GM21825 (cell line): ENCODE data around the gene PLEKHG4B.

Source experiments
- ATAC-seq: cut with Tn5 transposase; IDR thresholded peaks from one replicate; pipeline ENCODE4 v1.9.1; 2021; ENCODE audit warnings: mild to moderate bottlenecking, moderate library complexity; ENCODE audit not compliant: unreplicated experiment

Gene PLEKHG4B

DNA sequence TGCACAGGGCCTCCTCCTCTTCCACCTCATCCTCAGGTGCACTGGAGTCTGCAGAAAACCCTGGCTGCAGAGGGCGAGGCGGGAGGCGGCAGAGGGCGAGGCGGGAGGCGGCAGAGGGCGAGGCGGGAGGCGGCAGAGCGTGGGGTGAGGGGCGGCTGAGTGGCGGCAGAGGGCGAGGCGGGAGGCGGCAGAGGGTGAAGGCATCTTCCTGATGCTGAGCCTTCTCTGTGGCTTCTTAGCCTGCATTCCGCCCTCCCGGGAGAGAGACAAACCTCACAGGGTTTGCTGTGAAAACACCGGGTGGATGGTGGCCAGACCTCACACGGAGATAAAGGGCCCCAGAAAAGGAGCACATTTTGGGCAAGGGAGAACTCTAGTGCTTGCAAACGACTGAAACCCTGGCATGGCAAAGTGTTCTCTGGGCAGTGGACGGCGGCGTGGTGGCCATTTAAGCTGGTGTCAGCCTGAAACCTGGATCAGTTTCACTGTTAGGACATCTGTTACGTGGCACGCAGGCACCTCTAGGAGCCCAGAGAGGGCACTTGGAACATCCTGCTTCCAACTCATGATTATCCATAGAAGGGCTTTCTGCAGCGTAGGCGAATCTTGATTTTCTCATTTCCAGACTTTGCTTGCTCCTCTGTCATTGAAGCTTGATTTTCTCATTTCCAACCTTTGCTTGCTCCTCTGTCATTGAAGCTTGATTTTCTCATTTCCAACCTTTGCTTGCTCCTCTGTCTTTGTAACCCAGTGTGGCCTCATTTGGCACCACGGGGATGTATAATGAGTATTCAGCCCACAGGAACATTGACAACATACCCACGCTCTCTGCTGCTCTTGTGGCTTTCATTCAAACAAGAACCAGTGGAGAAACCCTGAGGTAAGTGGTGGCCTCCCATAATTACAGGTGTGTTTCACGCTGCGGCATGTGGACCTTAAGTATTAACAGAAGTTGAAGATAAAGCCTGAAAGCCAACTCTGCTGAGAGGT, 16.3 kb upstream of the PLEKHG4B start:
- no peak for ATAC-seq

DNA sequence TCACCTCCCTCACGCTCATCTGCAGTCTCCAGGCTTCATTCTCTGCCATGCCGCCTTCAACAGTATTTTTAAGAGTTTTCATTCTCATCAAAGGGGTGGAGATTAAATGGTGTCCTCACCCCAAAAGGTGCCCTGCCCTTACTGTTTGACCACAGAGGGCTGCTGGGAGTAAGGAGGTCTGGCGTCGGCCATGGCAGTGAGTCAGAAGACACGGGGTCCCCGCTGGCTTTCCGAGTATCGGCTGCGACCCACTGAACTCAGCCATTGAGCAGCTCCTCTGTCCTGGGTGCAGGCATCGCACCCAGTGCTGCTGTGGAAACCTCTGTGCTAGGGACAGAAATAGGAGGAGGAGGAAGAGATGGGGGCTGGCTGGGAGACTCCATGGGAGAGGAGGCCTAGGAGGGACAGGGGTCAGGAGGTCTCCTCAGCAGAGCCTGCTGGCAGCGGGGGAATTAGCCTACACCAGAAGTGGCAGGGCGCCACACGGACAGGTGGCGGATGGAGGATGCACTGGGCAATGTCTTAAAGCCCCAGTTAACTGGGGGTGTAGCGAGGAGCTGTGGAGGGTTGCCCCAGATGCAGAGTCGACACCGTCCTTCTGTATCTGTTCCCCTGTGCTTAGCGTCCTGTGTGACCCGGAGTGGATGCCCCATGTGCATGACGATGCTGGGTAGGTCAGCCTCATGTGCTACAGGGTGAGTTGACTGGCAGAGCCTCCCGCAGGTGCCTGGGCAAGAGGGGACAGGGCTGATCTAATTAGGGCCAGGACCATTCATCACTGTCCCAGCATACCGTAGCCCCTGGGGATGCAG, 15.4 kb upstream of the PLEKHG4B start:
- no peak for ATAC-seq

DNA sequence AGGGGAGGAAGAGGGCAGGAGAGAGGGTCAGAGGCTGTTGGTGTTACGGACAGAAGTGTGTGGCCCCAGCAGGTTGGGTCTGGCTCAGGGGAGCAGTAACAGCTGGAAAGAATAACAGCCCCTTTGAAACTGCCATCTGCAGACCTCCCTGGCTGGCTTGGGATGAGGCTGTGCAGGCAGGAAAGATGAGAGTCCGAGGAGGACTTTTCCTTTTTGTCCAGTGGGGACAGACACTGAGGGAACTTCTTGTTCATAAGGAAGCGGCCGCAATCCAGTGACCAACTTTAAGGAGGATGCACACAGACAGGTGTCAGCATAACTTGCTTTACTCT, 14.8 kb upstream of the PLEKHG4B start:
- ATAC-seq: no peak

DNA sequence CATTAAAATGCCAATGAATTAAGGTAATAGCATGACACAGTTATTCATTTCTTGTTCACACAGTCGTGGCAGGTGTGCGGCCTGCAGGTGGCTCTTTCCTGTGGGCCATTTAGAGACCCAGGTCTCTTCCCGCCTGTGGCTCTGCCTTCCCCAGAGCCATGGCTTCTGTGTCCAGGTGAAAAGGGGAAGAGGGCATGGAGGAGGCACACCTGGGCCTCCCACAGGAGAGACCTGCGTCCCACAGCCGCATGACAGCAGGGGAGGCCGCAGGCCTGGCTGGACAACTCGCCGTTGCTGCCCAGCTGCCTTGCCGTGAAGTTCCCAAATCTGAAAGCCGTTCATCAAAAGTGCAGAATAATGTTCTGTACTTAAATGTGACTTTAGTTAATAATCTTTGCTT, 14.4 kb upstream of the PLEKHG4B start:
- no peak for ATAC-seq

DNA sequence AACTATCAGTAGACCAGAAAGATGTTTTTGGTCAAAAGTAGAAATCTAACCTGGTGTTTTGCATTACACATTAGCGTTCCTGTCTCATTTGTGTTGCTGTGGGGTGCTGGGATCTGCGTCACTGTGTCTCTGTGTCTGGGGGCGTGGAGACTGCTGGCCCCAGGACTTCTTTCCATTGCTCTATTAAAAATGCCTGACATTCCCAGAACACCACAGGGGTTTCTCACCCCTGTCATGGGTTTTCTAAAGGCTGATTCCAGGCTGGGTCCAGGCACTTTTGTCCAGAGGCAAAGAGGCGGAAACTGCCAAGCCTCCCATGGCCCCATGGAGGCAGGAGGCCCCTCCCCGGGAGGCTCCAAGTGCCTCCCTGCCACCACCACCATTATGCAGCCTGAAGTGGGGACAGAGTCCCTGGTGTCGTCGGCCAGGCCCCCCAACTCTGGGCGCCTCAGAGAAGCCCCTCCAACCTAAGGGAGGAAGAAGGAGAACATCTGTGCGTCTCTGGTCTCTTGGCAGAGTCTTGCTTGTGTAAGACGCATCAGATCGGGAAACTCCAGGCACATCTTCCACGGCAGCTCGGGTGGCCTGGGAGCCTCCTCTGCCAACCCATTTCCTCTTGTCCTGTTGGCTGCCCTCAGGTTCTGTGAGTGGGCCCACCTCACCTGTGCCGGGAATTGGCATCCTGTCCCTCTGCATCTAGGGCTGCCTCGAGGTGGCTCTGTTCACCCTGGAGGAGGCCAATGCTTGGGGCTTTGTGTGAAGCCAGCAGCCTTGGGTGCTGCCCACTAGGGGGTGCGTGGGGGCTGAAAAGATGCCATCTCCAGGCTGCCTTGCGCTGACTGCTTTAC, 13.8 kb upstream of the PLEKHG4B start:
- no peak for ATAC-seq

DNA sequence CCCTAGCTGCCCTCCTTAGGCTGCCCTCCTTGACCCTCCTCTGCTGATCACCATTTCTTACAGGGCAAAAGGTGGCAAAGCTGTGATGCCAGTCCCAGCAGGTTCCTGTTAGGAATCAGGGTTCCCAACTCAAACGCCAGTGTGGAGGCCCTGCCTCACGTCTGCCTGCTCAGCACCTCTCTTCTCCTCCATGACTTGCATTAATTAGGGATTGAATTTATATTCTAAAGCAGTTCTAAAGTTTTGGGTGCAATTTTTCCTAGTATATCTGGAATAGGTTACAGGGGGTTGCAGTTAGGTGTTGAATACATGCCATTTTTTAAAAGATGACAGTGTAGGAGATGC, 13.2 kb upstream of the PLEKHG4B start:
- no peak for ATAC-seq

DNA sequence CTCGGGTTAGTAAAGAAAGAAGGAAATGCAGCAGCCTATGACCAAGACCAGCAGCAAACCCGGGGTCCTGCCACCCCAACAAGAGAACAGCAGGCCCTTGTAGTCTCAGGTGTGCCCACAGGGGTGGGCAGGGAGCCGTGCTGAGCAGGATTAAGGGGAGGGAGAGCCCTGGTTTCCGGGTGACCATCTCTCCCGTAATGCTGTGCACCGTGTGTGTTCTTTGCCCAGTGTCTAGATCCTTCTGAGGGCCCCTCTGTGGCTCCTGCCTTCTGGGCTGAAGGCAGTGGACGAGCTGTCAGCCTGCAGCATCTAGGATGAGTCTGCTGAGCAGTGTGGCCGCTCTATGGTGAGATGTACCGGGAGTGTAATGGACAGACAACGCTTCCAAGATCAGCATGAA, 12.7 kb upstream of the PLEKHG4B start:
- no peak for ATAC-seq

DNA sequence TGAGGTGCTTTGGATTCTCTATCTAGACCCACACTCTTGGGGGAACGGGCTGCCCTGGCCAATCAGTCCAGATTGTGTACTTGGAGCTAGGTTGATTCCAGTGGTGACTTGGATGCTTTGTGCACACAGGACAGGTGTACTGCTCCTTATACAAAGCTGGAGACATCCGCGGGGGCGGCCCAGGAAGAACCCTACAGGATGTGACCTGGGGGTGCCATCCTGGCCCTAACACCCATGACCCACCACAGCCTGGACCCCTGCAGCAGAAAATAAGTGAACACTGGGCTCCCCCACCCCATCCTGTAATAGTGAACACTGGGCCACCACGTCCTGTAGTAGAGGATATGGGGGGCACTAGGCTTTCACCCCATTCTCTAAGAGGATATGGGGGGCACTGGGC, 12.1 kb upstream of the PLEKHG4B start:
- ATAC-seq: no peak

DNA sequence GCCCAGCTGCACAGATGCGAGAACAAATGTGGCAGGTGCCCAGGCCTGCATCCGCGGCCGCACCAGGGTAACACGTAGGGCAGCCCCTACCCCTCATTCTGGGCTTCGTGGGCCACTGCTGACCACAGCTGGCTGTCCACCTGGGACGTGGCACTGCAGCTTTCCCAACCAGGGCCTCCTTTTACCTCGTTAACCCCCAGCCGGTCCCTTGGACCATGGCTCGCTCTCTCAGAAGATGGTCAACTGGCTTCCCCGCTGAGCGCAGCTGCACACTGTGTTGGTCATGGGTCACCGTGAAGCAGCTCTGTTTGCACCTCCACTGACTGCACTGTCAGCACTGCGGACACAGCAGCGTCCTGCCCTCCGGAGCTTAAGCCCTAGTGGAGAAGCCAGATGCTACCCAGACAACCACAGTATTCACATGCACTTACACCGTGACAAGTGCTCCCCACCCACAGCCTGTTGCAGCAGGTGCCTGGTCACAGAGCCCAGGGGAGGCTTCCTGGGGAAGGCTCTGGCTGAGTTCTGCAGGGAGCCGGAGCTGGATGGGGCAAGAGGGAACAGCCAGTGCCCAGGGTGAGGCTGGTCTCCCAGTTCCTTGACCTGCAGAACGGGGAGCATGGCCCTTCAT, 10.5 kb upstream of the PLEKHG4B start:
- no peak for ATAC-seq

DNA sequence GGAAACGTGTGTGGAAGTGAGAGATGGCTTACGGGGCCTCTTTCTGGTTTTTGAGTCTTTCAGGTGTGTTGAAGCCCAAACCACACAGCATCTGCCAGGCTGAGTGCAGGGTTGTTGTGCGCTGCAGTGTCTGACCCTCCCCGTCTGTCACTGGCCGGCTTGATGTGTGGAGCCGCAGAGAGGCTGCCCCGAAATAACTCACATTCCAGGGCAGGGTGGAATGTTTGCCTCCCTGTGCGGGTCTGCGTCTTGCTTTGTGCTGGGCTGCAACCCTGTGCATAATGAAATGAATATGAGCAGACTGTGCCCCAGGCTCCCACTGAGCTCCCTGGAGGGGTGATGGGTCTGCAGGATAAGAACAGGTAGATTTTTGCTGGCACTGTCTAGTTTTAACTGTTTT, 9.9 kb upstream of the PLEKHG4B start:
- no peak for ATAC-seq

DNA sequence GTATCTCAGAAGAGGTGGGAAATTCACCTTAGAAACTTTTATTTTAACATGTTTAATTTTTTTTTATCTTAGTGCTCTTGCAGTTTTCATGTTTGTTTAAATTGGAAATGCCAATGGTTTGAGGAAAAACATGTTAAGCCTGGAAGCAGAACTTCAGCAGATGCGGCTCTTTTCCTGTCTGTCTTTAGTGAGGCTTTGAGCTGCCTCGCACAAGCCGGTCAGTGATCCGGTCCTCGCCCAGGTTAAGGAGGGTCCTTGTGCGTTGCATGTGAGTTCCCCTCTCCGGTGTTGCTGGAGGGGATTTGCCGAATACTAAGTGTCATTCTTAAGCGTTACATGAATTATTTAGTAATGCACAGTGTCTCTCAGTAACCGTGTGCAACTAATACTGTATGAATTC, 9.4 kb upstream of the PLEKHG4B start:
- ATAC-seq: no peak

DNA sequence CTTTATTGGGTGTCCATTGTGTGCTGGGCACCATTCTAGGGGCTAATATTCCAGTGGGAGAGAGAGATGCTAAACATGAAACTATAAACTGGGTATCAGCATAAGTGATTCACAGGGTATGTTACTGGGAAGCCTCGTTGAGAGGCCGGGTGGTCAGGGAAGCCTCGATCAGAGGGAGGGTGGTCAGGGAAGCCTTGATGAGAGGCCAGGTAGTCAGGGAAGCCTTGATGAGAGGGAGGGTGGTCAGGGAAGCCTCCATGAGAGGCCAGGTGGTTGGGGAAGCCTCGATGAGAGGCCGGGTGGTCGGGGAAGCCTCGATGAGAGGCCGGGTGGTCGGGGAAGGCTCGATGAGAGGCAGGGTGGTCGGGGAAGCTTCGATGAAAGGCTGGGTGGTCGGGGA, 8.9 kb upstream of the PLEKHG4B start:
- no peak for ATAC-seq

DNA sequence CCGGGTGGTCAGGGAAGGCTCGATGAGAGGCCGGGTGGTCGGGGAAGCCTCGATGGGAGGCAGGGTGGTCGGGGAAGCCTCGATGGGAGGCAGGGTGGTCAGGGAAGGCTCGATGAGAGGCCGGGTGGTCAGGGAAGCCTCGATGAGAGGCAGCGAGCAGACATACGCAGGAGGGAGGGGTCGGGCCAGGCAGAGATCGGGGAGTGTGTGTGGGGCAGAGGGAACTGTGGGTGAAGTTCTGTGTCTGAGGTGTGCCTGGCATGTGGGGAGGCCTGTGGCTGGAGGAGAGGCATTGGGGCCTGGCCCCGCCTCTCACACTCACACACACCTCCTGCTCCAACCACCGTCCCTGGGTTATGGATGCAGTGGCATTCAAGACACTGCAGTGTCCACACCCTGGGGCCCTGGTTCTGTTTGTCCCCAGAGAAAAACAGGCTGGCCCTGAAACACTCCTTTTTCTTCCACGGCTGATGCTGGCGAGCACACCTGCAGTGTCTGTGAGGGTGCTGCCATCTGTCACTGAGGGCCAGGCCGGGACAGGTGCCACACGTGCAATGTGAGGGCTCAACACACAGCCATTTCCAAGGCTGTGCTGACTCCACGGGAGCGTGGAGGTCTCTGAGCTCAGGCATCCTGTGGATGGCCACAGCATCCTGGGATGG, 6.5 kb upstream of the PLEKHG4B start:
- no peak for ATAC-seq

DNA sequence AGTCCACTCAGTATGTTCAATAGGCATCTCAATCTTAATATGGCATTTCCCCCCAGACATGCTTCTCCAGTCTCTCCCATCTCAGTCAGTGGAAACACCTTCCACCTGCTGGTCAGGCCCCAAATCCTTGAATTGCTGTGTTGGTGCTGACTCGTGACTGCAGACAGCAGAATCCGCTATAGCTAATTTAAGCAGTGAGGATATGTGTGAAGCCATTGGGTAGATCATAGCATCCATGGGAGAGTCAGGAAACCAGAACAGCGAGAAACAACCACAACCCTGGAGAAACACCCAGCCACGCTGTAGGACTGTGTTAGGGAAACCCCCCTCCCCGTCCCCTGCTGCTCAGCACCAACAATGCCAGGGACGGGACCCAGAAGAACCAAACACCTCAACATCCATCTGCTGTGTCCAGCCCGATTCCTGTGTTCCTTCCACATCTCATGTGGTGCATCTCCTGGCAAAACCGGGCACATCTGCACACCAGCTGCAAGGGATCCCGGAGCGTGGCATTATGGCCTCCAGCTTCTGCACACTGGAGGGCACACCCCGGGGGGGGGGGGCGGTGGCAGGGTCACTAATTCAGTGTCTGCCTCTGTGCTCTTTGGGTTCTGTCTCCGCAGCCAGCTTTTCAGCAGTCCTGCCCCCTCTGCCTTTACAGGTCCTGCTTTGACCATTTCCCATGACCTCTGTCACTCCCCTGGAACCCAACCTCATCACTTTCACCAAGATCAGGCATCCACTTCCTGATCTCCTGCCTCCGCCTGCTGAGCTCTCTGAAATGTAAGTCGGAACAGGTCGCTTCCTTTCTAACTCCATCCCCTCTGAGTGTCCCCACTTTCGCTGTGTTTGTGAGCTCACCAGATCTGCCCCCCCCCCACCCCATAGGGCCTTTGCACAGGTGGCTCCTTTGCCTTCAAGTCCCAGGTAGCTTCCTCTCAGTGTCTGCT, 2.4 kb upstream of the PLEKHG4B start:
- ATAC-seq: no peak

DNA sequence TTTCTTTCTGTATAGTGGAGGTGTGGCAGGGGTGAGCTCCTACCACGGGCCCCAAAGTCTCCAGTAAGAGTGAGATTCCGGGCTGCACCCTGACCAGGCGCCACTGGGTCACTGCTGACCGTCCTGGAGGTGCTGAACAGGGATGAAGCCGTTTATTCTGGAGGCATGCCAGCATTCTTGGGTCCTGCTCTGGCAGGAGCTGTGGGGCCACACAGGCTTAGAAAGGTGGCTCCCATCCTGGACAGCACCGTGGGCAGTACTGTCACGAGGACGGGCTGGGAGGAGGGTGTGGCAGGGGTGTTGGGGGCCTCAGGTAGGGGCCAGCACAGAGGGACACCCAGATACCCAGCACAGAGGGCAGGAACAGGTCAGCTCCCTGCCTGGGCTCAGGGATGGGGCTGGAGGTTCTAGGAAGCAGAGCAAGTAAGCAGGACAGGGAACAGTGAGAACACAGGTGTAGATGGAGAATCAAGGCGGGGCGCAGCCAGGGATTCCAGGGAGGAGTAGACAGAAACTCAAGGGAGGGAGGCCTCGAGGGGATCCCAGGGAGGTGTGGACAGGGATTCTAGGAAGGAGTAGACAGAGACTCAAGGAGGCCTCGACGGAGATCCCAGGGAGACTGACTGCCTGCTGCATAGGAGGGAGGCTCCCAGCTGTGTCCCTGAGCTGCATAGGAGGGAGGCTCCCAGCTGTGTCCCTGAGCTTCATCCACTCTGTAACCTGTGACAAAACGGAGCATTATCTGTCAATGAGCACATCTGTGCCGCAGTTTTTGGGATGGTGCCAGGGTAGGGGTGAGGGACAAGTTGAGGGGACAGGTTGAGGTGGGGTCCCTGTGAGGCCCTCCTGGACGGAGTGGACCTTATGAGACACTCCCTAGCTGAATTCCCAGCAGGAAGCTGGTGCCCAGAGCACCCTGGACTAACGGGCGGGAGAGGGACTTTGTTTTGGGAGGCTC, 1.1 kb upstream of the PLEKHG4B start:
- ATAC-seq: no peak

DNA sequence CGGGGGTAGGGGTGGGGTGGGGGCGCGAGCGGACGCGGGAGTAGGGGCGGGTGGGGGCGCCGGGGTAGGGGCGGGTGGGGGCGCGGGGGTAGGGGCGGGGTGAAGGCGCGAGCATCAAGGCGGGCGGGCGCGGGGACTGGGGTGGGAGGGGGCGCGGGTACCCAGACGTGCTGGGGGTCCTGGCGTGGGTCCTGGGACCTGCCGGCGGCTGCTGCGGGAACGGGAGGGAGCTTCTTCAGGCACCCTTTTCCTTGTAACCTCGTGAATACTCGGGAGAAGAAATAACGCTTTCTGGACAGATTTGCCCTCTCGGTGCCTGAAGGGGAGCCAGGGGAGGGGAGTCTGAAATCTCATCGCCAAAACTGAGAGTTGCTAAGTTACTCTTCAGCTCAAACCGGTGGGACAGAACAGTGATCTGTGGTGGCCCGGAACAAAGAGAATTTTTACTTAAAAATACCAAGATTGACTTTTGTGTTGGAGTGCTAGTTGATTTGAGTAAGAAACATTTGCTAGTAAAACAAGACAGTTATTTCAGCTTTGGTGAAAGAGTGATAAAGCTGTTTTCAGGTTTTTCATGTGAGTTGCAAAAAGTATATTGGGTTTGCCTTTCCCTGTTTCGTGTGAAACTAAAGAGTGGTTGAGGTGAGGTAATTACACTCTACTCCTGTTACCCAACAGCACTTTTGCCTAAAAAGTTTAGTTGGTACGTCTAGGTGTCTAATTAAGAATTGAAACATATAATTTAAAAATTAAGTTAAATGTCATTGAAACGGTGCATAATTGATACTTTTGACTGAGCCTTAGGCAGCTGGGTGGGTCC, 643 bp downstream of the PLEKHG4B start:
- no peak for ATAC-seq
